Activated naive CD4-positive, alpha-beta T cell treated with Interleukin-2 at 50 U/mL for 16 hours (primary cell): ENCODE measurements around the gene TUBB3.
A peak's percentile ranks its signal among the peaks of the same experiment; 100 is the strongest.
"Not testable (repeated sequence)": the region's sequence is repeated elsewhere in the genome, so short reads cannot be mapped to it uniquely, and the experiment has no call there.

Experiments used
- DNase-seq: peaks from one replicate; pipeline ENCODE4 v3.0.0-alpha.2; 2020

Gene TUBB3

GRCh38 chr16:89903908-89904515, 19.1 kb upstream of the TUBB3 start:
- no peak for DNase-seq

- no peak for DNase-seq
These were observed 18.3 kb upstream of the TUBB3 start for GRCh38 chr16:89904606-89905510.

- DNase-seq = no peak
These were observed 17.5 kb upstream of the TUBB3 start for GRCh38 chr16:89905511-89906139.

GRCh38 chr16:89906140-89907025, 16.8 kb upstream of the TUBB3 start:
- no peak for DNase-seq

GRCh38 chr16:89907055-89907814, 15.9 kb upstream of the TUBB3 start:
- no peak for DNase-seq

- DNase-seq = no peak
These were observed 14.9 kb upstream of the TUBB3 start for GRCh38 chr16:89908236-89908635.

GRCh38 chr16:89909777-89910716, 13.1 kb upstream of the TUBB3 start:
- peak; percentile 72 for DNase-seq

GRCh38 chr16:89910717-89911354, 12.3 kb upstream of the TUBB3 start:
- DNase-seq = no peak

- no peak for DNase-seq
These were observed 11.8 kb upstream of the TUBB3 start for GRCh38 chr16:89911375-89911774.

GRCh38 chr16:89912143-89912542, 11.0 kb upstream of the TUBB3 start:
- no peak for DNase-seq

GRCh38 chr16:89912627-89913026, 10.5 kb upstream of the TUBB3 start:
- no peak for DNase-seq

GRCh38 chr16:89913408-89914387, 9.4 kb upstream of the TUBB3 start:
- DNase-seq = no peak

GRCh38 chr16:89914642-89915285, 8.4 kb upstream of the TUBB3 start:
- DNase-seq = not testable (repeated sequence)

GRCh38 chr16:89915303-89916232, 7.6 kb upstream of the TUBB3 start:
- DNase-seq = no peak

GRCh38 chr16:89917773-89918452, 5.2 kb upstream of the TUBB3 start:
- peak; percentile 78 for DNase-seq

GRCh38 chr16:89918453-89919347, 4.4 kb upstream of the TUBB3 start, which contains the start of gene MC1R:
Gene MC1R, plus strand, starts transcription at chr16:89918862. Its CDS starts 397 bp downstream, at chr16:89919259.
- peak; percentile 27 for DNase-seq
